PC-3 (cell line): ENCODE measurements around the gene FOXK1.

Experiments
- CTCF ChIP-seq: fragments of 300-600 bp; sonication (generic); conservative IDR thresholded peaks from 2 replicates; pipeline ENCODE4 v1.5.1; 2017; ENCODE audit warnings: antibody characterized with exemption, low read depth, mild to moderate bottlenecking, low read length
- EZH2 ChIP-seq: fragments of 300-600 bp; sonication (generic); IDR thresholded peaks from one replicate; pipeline ENCODE4 v1.6.1; 2017; ENCODE audit warnings: antibody characterized with exemption, mild to moderate bottlenecking, low read length; ENCODE audit not compliant: unreplicated experiment
- EZH2phosphoT487 ChIP-seq: fragments of 300-600 bp; sonication (generic); IDR thresholded peaks from 2 replicates; pipeline ENCODE4 v1.6.1; 2018; ENCODE audit warnings: mild to moderate bottlenecking, antibody characterized with exemption, low read length, borderline replicate concordance

- TF ChIP-seq CTCF: no peak
- no peak for TF ChIP-seq EZH2
- TF ChIP-seq EZH2phosphoT487: no peak
Measured at GRCh38 chr7:4663239-4664018, 18.7 kb upstream of the FOXK1 start.
